GM18870 (cell line): ENCODE results near the gene ZDHHC14.

ENCODE experiments used
- ATAC-seq: cut with Tn5 transposase; IDR thresholded peaks from one replicate; pipeline ENCODE4 v1.9.1; 2021; ENCODE audit warnings: moderate library complexity; ENCODE audit not compliant: unreplicated experiment

Gene ZDHHC14

DNA sequence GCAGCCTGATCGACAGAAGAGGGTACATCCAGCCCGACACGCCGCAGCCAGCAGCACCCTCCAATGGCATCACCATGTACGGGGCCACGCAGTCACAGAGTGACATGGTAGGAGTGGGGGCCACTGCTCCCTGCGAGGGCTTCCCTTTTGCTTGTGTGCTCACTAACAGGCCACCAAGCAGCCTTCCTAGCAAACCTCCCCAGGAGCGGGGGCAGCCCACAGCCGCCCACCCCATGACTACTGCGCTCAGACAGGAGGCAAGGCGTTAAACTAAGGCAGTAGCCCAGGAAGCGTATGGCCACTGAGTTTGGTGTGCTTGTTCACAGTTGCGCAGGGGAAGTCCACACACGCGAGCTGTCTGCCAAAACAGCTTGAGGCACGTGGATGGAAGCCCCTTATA is 272.5 kb downstream of the ZDHHC14 start:
- no peak for ATAC-seq

DNA sequence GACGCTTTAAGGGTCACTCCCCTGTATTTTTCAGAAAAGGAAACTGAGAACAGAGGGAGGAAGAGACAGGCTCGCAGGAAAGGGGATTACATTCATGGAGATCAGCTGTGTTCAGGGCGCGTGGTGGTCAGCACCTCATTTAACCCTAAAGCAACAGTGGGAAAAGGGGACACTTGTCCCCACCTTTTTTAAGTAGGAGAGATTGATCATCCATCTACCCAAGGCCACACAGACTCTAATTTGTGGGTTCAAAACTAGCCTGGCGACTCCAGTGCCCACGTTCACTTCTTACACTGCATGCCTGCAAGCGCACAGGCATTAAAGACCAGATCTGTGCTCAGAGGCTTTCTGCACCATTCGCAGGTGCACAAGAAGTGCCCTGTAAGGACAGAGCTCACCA is 274.1 kb downstream of the ZDHHC14 start:
- ATAC-seq = no peak

DNA sequence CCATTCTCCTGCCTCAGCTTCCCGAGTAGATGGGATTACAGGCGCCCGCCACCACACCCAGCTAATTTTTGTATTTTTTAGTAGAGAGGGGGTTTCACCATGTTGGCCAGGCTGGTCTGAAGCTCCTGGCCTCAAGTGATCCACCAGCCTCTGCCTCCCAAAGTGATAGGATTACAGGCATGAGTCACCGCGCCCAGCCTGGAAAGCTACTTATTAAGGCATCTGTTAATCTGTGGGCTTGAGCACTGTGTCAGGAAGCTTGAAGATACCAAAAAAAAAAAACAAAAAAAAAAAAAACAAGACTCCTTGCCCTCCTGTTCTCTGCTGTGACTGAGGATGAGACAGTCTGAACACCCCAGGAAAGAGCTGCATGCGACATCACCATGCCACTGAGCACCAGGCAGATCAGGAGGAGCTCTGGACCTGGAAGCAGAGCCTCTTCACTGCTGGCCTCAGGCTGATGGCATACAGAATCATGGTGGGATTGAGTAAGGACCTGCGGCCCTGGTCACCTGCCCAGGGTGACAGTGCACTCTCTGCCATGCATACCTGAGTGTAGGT is 275.5 kb downstream of the ZDHHC14 start:
- no peak for ATAC-seq

DNA sequence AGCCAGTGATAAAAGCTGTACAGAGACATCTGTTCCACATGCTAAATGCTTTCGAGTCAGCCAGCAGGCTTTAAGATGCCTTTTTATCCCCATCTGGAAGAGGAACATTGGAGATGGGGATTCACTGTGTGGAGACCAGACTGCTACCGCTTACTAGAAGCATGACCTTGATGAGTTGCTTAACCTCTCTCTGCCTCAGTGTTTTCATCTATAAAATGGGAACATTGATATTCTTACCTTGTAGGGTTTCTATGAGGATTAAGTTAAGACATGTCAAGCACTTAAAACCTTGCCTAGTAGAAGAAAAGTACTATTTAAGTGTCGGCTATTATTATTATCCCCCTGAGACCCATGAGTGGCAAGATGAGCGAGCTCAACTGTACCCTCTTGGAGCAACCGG is 276.8 kb downstream of the ZDHHC14 start:
- no peak for ATAC-seq

DNA sequence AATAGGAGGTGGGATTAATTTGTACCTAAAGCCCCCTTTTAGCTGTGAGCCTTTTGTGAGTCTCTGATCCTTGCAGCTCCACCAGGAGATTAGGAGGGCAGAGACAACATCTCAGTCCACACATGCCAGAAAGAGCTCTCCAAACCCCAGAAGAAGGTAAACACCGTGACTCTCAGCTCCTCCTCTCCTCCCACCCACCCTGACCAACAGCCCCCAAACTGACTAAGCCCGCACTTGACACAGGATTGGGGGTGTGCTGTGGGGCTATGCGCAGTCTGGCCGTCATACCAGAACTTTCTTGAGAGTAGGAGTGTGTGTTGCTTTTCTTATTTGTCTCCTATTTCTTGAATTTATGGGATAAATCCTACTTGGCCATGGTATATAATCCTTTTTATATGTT is 277.3 kb downstream of the ZDHHC14 start:
- ATAC-seq = no peak

DNA sequence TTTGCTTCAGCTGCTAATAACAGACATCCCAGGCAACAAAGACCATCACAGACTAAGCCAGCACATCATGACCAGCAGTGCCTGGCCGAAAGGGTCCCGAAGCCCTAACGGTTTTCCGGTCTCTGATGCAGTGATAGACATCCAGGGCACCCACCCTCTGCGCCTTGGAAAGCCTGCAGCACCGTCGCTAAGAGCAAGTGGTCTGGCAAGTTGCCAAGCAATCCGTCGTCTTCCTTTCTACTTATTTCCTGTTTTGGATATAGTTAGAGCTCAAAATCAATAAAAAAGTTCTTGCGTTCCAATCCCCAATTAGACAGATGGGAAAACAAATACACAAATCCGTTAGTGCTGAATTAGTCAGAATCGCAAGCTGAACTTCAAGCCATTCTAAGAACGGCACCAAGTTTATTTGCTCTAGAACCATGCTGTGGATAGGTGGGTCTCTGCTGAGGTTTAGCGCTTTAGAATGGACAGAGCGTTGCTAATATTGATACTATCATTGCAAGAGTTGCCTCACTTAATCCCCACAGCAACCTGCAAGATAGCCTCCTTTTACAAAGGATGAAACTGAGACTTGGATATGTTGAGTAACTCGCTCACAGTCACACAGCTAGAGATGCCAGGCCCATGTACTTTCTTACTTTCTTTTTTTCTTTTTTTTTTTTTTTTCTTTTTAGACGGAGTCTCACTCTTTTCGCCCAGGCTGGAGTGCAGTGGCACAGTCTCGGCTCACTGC is 278.7 kb downstream of the ZDHHC14 start:
- ATAC-seq = no peak

DNA sequence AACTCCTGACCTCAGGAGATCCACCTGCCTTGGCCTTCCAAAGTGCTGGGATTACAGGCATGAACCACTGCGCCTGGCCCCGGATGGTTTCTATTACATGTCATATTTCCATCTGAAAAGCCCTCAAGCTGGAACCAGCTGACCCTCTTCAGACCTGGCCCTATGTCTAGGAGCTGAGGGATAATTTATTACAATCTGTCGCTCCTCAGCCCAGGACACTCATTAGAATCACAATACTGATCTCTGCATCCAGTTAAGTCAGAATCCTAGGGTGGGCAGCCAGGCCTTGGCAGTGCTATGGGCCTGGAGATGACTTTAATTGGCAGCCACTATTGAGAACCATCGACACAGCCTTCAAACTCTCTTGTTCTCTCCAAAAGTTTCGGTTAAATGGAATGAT is 279.4 kb downstream of the ZDHHC14 start:
- ATAC-seq = no peak

DNA sequence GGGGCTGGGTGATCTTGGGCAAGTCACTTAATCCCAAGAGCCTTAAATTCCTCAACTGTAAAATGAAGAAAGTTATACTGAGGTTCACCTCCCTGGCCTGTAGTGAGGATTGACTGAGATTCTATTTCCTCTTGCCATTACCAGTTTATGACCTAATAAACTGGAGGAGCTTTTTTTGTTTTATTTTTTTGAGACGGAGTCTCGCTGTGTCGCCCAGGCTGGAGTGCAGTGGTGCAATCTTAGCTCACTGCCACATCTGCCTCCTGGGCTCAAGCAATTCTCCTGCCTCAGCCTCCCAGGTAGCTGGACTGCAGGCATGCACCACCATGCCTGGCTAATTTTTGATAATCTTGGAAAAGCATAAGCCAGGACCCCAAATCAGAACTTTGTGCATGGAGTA is 280.7 kb downstream of the ZDHHC14 start:
- no peak for ATAC-seq

DNA sequence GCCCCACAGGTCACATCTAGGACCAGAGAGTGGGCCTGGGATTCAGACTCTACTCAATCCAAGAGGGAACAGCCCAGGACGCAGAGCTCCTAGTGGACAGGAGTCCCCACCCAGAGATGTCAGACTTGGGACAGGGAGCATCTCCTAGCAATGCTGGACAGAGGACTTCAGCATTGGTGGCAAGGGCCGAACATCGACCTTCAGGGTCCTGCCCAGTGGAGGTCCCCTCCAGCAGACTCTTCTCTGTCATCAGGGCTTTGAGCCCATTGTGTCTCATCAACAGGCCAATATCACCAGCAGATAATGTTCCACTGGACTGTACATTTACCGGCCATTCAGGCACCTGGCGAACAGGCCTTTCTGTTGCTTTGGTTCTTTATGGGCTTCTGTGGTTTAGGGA is 282.3 kb downstream of the ZDHHC14 start:
- no peak for ATAC-seq

DNA sequence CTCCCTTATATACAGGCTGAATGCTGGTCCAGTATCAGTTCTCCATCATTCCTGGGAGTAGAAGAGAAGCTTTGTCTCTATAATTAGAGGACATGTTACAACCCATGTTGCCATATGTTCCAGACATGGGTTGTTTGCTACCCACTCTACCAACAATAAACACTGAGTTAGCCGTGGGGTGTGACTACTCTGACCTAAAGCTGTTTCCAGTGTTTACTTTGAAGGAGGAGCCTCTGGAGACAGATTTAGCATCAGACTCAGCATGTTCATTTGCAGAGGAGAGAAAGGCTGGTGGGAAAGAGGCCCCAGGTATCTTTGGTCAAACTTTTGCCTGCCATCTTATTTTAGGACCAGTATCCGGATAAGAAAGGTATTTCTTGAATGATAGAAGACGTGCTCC is 284.2 kb downstream of the ZDHHC14 start:
- ATAC-seq = no peak

DNA sequence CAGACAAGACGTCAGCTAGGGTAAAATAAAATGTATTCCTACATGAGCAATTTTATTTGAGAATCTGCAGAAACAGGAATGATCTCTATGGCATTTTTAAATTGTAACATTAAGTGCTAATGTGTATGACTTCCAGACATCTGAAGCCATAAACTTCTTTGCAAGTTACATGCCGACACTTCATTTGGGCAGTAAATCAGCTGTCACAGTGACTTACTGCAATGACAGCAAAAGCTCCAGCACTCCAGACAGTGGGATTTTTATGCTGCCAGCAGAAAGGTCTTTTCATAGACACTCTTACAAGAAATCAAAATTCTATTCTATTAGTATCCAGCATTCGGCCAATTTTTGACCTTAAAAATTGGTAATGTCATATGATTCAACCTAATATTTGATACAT is 285.7 kb downstream of the ZDHHC14 start:
- no peak for ATAC-seq

DNA sequence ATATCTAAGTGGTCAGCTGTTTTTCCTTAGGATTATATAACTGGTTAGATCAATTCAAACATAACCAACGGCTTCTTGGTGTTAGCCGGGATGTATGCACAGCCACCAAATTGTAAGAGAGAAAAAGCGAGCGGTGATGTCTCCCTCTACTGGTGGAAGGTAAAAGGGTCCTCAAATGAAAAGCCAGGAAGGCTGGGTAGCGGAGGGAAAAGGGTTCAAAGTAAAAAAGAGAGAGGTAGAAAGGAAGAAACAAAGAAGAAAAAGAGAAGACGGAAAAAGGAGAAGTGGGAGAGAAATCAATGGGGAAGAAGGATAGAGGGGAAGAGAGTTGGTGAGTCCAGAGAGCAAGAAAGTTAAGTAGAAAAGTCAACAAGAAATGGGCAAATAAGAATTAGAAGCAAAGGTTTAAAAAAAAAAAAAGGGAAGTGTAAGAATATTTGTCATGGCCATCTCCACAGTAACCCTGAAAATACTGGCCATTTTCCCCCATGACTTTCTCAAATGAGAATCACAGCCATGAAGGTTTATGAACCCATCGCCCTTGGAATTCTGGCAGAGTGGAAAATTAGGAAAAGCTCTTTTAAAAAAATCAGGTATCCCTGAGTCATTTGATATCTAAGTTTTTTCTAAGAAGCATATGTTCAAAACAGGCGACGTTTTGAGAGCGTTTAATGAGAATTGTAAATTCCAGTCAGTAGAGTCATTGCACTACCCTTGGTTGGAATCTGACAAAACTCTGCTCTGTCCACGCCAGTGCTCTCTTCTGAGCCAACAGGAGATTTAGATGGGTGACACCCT is 286.4 kb downstream of the ZDHHC14 start:
- ATAC-seq = no peak

DNA sequence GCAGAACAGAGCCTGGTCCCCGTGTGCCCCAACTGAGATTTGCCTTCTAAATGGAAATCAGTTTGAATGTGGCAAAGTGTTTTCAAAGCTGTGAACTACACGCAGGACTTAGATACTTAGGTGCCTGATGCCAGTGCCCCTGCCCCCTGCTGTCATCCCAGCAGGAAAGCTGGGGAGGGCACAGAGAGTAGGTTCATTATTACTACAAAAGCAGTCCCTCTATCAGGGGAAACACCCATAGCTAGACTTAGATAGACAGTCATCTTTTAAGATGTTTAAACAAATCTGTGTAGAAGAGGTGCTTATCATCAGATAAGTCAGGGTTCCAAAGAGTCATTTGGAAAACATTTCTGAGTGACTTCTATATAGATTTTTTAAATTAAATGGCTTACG is 287.0 kb downstream of the ZDHHC14 start:
- no peak for ATAC-seq

DNA sequence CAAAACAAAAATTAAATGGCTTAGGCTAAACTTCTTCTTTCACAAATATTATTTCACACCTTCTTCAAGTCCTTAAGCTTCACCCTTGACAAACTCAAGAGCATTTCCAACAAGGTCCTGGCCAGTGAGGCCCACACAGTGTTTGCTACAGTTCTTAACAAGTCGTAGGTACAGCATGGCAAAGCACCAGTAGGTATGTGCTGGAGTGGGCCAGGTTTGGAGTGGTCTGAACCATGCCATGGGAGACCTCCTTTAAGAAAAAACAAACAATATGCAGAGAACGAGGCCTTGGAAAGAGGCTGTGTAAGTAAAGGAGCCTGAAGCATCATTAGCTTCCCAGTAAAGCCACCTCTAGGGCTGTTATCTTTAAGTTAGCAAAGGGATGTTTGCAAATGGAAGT is 287.7 kb downstream of the ZDHHC14 start:
- ATAC-seq = no peak

DNA sequence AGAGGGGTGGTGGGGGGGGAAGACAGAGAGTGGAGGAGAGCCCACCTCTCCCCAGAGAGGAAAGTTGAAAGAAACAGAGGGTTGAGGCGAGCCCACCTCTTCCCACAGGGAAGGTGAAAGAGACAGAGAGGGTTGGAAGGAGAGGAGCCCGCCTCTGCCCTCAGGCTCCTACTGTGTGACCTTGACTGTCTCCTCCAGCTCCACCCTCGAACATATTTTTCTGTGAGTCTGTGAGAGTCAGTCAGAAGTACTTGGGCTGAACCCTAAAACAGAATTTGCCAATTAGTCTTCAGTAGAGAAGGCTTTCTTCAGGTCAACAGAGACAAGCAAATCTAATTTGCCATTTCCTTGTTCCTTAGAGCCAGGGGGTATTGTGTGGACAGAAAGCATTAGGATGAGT is 288.3 kb downstream of the ZDHHC14 start:
- ATAC-seq = no peak

DNA sequence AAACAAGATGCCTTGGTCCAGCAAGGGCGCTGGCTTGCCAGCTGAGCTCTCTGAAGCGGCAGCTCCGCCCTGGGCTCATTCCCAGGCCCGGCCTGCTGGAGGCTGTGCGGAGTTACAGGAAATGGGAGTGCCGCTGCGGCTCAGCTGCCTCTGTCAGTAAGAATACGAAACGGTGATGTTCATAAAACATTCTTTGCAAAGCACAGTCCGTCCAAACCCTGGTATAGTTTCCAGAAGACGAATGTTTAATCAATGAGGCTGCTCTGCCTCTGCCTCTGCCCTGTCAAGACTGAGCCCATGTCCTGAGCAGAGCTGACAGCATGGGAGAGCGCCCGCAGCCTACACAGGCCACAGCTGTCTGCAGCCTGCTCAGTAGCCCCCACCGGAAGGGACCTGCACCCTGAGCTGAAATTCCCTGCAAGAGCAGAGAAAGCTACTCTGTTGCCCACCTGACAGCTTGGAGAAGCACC is 288.8 kb downstream of the ZDHHC14 start:
- ATAC-seq = no peak

DNA sequence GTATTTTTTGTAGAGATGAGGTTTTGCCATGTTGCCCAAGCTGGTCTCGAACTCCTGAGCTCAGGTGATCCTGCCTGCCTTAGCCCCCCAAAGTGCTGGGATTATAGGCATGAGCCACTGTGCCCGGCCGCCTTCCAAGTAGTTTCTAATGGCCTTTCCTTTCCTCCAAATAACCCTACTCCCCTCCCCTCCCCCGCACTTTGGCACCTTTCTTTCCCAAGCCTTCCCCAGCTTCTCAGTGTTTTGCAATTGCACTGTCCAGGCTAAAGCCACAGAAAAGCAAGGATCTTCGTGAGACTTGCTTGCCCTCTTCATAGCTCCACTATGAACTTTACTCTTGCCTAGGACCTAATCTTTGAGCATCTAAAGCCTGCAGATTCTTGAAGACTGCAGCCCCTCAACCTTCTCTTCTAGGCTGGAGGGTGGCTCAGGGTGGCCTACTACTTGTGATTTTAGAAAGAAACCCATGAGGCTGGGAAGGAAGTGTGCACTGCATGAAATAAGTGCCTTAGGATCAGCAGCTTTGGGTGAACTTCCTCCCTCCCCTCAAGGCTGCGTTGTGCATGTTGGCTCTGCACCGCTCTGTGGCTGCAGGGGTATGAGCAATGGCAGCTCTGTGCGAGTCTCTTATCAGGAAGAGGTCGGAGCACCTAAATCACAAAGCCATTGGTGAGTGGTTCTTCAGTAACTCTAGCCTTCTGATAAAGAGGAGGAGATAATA is 289.6 kb downstream of the ZDHHC14 start:
- ATAC-seq = no peak

DNA sequence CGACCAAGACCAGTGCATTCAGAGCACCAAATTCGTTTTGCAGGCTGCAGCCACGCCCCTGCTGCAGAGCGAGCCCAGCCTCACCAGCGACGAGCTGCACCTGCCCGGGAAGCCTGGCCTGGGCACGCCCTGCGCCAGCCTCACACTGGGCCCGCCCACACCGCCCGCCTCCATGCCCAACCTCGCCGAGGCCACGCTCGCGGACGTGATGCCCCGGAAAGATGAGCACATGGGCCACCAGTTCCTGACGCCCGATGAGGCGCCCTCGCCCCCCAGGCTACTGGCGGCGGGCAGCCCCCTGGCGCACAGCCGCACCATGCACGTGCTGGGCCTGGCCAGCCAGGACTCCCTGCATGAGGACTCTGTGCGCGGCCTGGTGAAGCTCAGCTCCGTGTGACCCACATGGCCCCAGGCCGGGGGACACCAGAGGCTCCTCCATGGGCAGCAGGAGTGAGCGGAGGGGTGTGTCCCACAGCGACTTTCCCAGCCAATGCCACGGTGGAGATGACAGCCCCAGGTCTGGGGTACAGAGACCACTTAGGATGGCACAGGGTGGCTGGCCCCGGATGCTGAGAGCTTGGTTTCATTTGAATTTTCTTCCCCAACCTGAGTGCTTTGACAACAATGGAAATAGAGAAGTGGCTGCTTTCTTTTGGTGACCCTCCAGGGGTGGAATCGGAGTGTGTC is 291.9 kb downstream of the ZDHHC14 start:
- no peak for ATAC-seq

DNA sequence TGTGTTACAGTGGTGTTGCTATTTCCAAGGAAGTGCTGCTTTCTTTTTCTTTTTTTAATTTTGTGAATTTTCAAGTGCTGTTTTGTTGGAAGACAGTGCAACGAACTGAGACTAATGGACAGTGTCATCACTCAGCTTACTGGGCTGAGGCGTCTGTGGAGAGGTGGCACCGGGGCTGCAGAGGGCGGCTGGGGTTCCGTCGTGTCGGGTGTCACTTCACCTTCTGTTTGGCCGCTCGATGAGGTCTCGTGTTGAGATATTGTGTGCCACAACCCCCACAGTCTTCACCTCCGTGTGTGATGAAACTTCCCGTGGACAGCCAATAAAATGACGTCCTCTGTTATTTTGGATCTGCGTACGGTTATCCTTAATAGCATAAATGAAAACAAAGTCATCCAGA is 292.6 kb downstream of the ZDHHC14 start:
- ATAC-seq = no peak

DNA sequence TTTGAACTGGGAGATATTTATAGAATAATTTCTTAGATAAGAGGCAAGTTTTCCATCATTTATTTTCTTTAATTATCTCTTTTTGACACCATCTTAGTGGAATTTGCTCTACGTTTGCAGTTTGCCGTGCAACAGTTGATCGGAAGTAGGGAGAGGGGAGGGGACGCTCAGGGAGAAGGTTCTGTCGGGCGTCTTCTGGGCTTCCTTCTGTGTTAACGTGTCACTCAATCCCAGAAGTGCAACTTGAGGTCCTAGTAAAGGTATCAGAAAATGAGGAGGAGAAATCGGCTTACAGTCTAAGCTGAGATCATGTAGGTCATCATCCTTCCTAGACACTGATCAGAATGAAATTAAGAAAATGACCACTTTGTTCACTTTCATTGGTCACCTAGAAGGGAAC is 293.1 kb downstream of the ZDHHC14 start:
- ATAC-seq = no peak

DNA sequence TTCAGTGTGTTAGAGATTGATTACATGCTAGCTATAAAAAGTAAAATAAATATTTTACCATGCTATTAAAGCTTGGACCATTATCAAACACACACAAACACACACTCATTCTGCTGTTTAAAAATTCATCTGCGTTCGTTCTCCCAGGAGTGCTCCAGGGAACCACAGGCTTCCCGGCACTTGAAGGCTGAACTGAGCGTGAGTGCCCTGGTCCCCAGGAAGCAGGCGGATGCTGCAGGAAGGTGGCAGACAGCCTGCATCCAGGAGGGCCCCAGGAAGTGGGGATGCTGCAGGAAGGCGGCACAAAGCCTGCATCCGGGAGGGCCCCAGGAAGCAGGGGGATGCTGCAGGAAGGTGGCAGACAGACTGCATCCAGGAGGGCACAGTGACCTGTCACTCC is 294.8 kb downstream of the ZDHHC14 start:
- ATAC-seq = no peak
